ENCODE data around the gene AFF2.

AFF2 gene

DNA sequence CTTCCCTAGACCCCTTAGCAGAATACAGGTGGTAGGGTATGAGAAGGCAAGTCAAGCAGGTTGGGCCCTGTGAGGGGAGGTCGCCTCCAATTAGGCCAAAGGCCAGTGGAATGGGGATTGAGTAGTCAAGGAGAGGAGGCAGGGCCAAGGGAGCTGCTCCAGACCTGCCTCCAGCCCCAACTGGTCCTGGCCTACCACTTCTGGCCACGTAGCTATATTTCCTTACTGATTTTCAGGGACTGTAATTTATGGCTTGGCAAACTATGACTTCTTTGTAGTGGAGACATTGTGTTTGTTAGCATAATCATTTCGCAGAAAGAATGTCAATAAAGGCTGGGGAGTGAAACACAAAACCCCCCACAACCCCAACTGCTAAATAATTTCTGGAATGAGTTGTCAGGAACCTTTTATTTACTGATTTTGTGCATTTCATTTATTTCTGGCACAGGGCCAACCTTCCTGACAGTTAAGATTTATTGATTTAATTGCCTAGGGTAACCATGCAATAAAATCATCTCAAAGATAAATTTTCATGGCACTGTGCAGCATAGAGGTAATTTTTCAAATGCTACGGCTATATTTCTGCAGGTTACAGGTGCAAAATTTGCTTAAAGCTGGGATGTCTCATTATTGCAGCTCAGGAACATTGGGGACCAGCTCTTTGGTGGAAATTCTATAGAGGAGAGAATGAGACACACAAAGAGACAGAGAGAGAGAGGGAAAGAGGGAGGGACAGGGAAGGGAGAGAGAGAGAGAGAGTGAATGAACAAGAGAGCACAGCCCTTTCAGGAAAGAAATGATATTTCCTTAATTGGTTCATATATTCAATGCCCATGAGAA lies 509.8 kb downstream of the AFF2 start:
- no peak for DNase-seq (ENCODE audit: low spot score)

DNA sequence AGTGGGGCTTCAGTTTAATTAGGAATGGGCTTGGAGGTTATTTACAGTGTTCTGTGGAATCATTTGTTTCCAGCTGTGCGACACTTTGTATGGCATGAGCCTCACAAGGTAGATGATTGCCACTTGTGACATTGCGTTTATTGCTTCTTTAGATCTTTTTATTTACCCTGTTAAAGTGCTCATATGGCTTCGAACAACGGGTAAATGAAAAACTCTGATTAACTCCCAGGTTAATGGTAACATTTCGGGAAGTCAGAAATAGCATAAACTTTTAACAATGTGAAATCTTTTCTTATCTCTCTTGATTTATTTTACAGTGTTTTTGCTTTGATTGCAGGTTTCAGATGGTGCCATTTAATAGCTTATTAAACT lies 510.4 kb downstream of the AFF2 start:
- no peak for DNase-seq (ENCODE audit: low spot score)

DNA sequence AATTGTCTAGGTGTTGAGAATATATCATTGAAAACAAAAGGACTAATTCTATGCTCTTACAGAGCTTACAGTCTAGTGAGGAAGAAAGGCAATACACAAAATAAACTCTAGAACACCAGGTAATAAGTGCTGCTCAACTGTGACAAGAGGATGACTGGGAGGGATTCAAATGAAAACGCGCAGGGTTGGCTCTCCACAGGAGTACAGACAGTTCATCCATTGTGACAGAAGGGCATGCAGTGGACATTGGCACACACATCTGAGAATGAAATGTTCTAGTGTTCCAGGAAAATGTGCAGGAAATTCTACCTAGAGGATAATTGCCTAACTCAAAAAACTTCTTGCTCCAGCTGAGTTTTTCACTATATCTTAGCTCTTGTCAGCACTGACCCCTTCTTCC lies 512.7 kb downstream of the AFF2 start:
- DNase-seq (ENCODE audit: low spot score), result no peak

GRCh38 chrX:149021159-149021558 lies 520.7 kb downstream of the AFF2 start:
- DNase-seq (ENCODE audit: low spot score), result no peak

- DNase-seq (ENCODE audit: low spot score), result no peak
Observed at GRCh38 chrX:149022485-149022884, 522.1 kb downstream of the AFF2 start.

DNA sequence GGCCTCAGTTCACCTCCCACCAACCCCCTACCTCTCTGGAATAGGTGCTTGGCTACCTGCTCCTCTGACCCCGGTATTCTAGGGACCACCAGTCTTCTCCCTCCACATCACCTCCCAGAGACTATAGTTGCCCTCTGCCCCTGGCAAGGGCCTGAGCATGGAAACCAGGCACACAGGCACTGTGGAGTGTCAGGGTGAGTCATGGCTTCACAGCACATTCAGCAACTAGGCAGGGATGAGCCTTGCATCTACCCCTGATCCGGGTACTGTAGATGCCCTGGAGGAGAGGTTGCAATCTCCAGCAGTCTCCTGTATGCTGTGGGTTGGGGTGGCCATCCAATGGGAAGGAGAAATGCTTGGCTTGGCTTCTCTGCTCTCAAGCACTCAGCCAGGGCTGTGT lies 532.0 kb downstream of the AFF2 start:
- DNase-seq (ENCODE audit: low spot score), result no peak

DNA sequence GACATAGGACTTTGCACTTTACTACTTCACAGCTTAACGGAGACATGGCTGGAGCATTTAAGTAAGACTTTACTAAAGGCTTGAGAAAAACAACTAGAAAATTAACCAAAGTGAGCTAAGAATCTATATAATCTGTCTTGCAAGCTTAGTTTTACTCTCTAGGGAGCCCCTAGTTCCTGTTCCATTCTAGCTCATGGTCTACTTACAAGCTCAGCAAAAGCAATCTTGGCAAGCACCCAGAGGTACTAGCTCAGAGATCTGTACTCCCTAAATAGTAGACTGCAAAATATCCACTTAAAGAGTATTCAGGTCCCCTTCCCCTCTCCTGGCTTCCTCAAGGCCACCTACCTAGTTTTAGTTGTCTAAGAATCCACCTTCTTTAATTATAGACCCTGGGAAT lies 535.7 kb downstream of the AFF2 start:
- no peak for DNase-seq (ENCODE audit: low spot score)

DNA sequence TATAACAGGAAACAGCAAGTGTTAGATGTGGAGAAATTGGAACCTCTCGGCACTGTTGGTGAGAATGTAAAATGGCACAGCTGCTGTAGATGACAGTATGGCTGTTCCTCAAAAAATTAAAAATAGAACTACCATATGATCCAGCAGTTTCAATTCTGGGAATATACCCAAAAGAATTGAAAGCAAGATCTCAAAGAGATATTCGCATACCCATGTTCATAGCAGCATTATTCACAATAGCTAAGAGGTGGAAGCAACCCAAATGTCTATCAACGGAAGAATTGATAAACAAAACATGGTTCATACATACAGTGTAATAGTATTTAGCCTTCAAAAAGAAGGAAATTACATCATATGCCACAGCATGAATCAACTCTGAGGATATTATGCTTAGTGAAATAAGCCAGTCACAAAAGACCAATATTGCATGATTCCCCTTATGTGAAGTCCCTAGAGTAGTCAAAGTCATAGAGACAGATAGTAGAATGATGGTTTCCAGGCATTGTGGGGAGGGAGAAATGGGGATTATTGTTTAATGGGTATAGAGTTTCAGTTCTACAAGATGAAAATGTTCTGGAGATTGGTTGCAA lies 537.0 kb downstream of the AFF2 start:
- no peak for DNase-seq (ENCODE audit: low spot score)

DNA sequence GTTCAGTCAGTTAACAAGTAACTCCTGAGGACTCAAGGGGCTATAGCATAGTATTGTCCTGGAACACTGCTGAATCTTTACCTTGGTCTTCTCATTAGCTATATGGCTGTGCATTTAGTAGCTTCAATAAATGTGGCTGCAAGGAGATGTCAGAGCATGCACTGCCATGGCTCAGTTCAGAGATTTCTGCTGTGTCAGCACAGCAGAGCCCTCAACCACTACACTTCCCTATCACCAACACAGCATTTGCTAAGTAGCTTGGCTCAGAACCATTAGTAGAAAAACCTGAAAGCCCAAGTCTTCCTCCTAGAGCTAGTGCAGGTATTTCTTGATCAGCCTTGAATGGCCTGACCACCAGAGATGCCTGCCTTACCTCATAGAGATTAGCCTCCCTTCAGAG lies 538.6 kb downstream of the AFF2 start:
- DNase-seq (ENCODE audit: low spot score), result no peak

GRCh38 chrX:149040873-149041535 lies 540.6 kb downstream of the AFF2 start:
- DNase-seq (ENCODE audit: low spot score), result no peak

- DNase-seq (ENCODE audit: low spot score), result no peak
Observed at GRCh38 chrX:149043401-149043800, 543.0 kb downstream of the AFF2 start.

DNA sequence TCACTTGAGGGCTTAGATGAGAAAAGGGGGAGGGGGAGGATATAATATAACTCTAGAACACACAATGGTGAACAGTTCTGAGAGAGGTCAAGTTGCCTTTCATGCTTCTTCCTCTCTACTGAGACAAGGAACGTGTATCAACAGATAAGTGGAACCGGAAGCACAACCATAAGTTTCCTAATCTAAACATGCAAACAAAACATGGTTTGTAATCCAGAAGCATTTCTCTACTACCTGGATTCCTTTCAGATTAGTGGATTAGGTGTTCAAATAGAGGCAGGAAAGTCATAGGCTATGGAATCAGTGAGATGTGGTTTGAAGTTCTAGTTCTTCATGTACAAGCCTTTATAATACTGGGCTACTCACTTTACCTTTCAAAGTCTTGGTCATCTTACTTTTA lies 544.1 kb downstream of the AFF2 start:
- DNase-seq (ENCODE audit: low spot score), result no peak

DNA sequence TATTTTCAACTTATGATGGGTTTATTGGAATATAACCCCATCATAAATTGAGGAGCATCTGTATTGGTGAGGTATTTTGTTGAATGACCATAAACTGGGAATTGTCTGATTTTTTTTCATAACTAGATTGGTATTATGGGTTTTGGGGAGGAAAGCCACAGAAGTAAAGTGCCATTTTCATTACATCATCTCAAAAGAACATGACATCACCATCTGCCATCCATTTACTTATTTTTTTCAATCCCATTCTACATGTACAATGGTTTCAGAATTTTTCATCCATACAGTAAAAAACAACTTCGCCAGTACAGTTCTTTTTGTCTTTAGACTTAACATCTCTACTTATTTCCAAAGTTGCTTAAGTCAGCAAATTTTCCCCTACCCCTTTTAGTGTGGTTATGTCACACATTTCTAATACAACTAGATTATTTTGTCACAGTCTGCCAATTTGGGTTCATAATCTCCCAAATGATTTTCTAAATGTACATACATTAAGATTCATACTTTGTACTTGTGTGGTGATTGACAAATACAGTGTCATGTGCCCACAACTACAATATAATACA lies 545.3 kb downstream of the AFF2 start:
- no peak for DNase-seq (ENCODE audit: low spot score)
